T-cell (primary cell): Measurements from ENCODE around the gene LYVE1. TPM values are rescaled to one million over a fixed set of nuclear protein-coding genes. Genes with fewer than 3 reads are reported as not detected.

ENCODE experiments used
- ATAC-seq, 4 experiments: fragments of 200-7000 bp in 3 of 4; fragments of 150-1000 bp in 1 of 4; cut with Tn5 transposase; replicated peaks in 1 of 4; 1 replicate in 3 of 4; 2 replicates in 1 of 4; pipeline ENCODE4 v1.10.0; 2021; ENCODE audit warnings: moderate library complexity in 3 of 4, mild to moderate bottlenecking in 2 of 4, moderate number of reproducible peaks in 1 of 4
- CTCF ChIA-PET, 2 donors: fragments of 300-600 bp; sonication (Branson Sonifier 250); formaldehyde crosslinking; loops; one replicate each; lab custom pipeline; 2022; ENCODE audit warnings: antibody characterized with exemption in 2 of 2; lab: Charles Lee
- POLR2A ChIA-PET, 2 donors: fragments of 300-600 bp; sonication (Branson Sonifier 250); formaldehyde crosslinking; loops; one replicate each; lab custom pipeline; 2022; ENCODE audit warnings: antibody characterized with exemption in 2 of 2; lab: Charles Lee
- DNase-seq, 35 experiments: peaks; one replicate each; pipeline versions ENCODE4 v3.0.0 to v3.0.0-alpha.2; 2013 to 2023
- H3K27ac ChIP-seq: one replicate; pipeline ENCODE4 v1.5.1; 2013; ENCODE audit warnings: low read length
- H3K27me3 ChIP-seq, 2 experiments: replicated peaks in 1 of 2; 1 replicate in 1 of 2; 2 replicates in 1 of 2; pipeline versions ENCODE4 v1.6.1 to v1.7.0; 2013; ENCODE audit warnings: low read length in 1 of 2, mixed read lengths in 1 of 2; ENCODE audit not compliant: control insufficient read depth in 2 of 2, insufficient read depth in 2 of 2; ENCODE audit errors: extremely low read depth in 1 of 2
- H3K36me3 ChIP-seq, 2 donors: 1 replicate in 1 of 2; 2 replicates in 1 of 2; pipeline versions ENCODE4 v1.6.1 to v1.7.0; 2013; ENCODE audit warnings: low read length in 1 of 2; ENCODE audit not compliant: control insufficient read depth in 2 of 2, insufficient read depth in 1 of 2; ENCODE audit errors: extremely low read depth in 1 of 2
- H3K4me1 ChIP-seq, 2 experiments: 1 replicate in 1 of 2; 2 replicates in 1 of 2; pipeline versions ENCODE4 v1.6.1 to v1.7.0; 2013; ENCODE audit warnings: low read length in 2 of 2, mixed read lengths in 1 of 2; ENCODE audit not compliant: insufficient read depth in 2 of 2, control insufficient read depth in 1 of 2; ENCODE audit errors: extremely low read depth in 1 of 2
- H3K4me3 ChIP-seq, 2 donors: 1 replicate in 1 of 2; 2 replicates in 1 of 2; pipeline versions ENCODE4 v1.5.1 to v1.7.0; 2013; ENCODE audit warnings: mild to moderate bottlenecking in 2 of 2, low read length in 1 of 2, moderate library complexity in 1 of 2; ENCODE audit not compliant: control insufficient read depth in 1 of 2; ENCODE audit errors: extremely low read depth in 1 of 2
- H3K9me3 ChIP-seq: 2 replicates; pipeline ENCODE4 v1.7.0; 2013
- H3K27ac Mint-ChIP-seq, 2 donors: one replicate each; pipeline ENCODE4 v1.8.0; 2020 to 2021; ENCODE audit warnings: mild to moderate bottlenecking in 2 of 2, mixed read lengths in 2 of 2
- H3K27me3 Mint-ChIP-seq, 2 donors: one replicate each; pipeline ENCODE4 v1.8.0; 2021 to 2022; ENCODE audit warnings: mixed read lengths in 2 of 2
- H3K36me3 Mint-ChIP-seq: one replicate; pipeline ENCODE4 v1.8.0; 2021; ENCODE audit warnings: mixed read lengths
- H3K4me1 Mint-ChIP-seq, 3 donors: one replicate each; pipeline ENCODE4 v1.8.0; 2020 to 2022; ENCODE audit warnings: mixed read lengths in 3 of 3, mild to moderate bottlenecking in 1 of 3
- H3K4me3 Mint-ChIP-seq, 3 donors: one replicate each; pipeline ENCODE4 v1.8.0; 2020 to 2022; ENCODE audit warnings: mild to moderate bottlenecking in 3 of 3, mixed read lengths in 3 of 3, moderate library complexity in 3 of 3
- H3K9me3 Mint-ChIP-seq, 3 donors: one replicate each; pipeline ENCODE4 v1.8.0; 2020 to 2022; ENCODE audit warnings: mixed read lengths in 3 of 3
- WGBS: methylation state at CpG from one replicate; pipeline ENCODE4 v1.1.5; 2013; ENCODE audit warnings: missing lambda C conversion rate; ENCODE audit not compliant: insufficient coverage; 5-methylcytosine and 5-hydroxymethylcytosine counted together
- total RNA-seq, 35 experiments: library from RNA in 6 of 35; stranded (reverse) in 6 of 35; fragments of 120-200 nt in 1 of 35; gene quantifications; one replicate each; pipeline versions ENCODE4 v1.2.1 to v1.2.4 and lab custom pipeline; 2013 to 2026

LYVE1 gene
- total RNA-seq, 5 donors from 2014 or later (not counting 1 experiment from before 2014, with no cell fraction given): 0.33 to 0.61 (median 0.38) TPM; not detected in 2

GRCh38 chr11:10561043-10561818, 7.2 kb downstream of the LYVE1 start:
- CTCF ChIA-PET: interaction anchor here in 1 of 2 donors (1.2 kb wide), 1 partner anchor 148 kb away, joined by 3 read pairs; no protein-coding TSS in a partner anchor
- ATAC-seq (no peak), DNase-seq (no peak)
- Histone ChIP-seq H3K4me3 (no peak overlapping the region), H3K27ac (no peak overlapping the region), H3K4me1 (no peaks in the 10 kb centered on the region), H3K36me3 (no peaks in the 10 kb centered on the region), H3K27me3 (no peaks in the 10 kb centered on the region), H3K9me3 (no peaks in the 10 kb centered on the region)
- Mint-ChIP-seq H3K36me3 (no peaks in the 10 kb centered on the region), H3K4me1 (peaks cover 0 to 2% (median 0%) of the 10 kb centered on the region in 3 donors), H3K9me3 (no peaks in the 10 kb centered on the region), H3K27ac (no peak overlapping the region), H3K27me3 (peaks cover 12 to 17% of the 10 kb centered on the region in 2 donors), H3K4me3 (no peak overlapping the region)
- WGBS: 70% methylated on average over 1 of the region's 3 CpGs
- POLR2A ChIA-PET: no interaction called here

DNA sequence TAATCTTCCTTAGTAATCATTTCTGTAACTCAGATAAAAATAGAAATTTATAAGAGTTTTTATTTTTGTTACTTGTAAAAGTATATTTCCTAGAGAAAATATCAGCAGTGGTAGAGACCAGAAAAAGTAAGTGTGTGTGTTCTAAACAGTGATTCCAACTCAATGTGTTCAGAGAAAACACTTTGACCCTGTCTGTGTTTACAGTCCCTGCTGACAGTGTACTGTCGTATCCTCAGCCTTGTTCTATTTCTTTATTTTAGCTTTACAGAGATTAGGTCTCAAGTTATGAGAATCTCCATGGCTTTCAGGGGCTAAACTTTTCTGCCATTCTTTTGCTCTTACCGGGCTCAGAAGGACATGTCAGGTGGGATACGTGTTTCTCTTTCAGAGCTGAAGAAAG, 10.2 kb downstream of the LYVE1 start:
- Histone ChIP-seq H3K9me3 (no peaks in the 10 kb centered on the region), H3K4me1 (no peaks in the 10 kb centered on the region), H3K27ac (no peak overlapping the region), H3K4me3 (no peak overlapping the region), H3K36me3 (no peaks in the 10 kb centered on the region), H3K27me3 (peaks cover 0 to 3% of the 10 kb centered on the region in 2 experiments)
- WGBS: 79% methylated on average over 2 of the region's 3 CpGs
- Mint-ChIP-seq H3K27me3 (peaks cover 16 to 18% of the 10 kb centered on the region in 2 donors), H3K4me3 (no peak overlapping the region), H3K4me1 (peaks cover 0 to 2% (median 0%) of the 10 kb centered on the region in 3 donors), H3K36me3 (no peaks in the 10 kb centered on the region), H3K9me3 (no peaks in the 10 kb centered on the region), H3K27ac (no peak overlapping the region)
- DNase-seq (no peak), ATAC-seq (no peak)
- CTCF ChIA-PET: no interaction called here
- POLR2A ChIA-PET: interaction anchor here in 1 of 2 donors (0.7 kb wide), 1 partner anchor 8 kb away, joined by 3 read pairs; no protein-coding TSS in a partner anchor

- H3K27me3 Mint-ChIP-seq: peaks cover 17 to 19% of the 10 kb centered on the region in 2 donors
- ChIA-PET CTCF (interaction anchor here in 1 of 2 donors (0.6 kb wide), 2 partner anchors 44 to 274 kb away, joined by 3 read pairs; no protein-coding TSS in a partner anchor), POLR2A (no interaction called here)
- DNase-seq (no peak), ATAC-seq (no peak)
- Histone ChIP-seq H3K4me3 (no peak overlapping the region), H3K9me3 (no peaks in the 10 kb centered on the region), H3K36me3 (no peaks in the 10 kb centered on the region), H3K4me1 (no peaks in the 10 kb centered on the region), H3K27me3 (peaks cover 0 to 3% of the 10 kb centered on the region in 2 experiments), H3K27ac (no peak overlapping the region)
- H3K4me3 Mint-ChIP-seq: no peak overlapping the region
- H3K9me3 Mint-ChIP-seq: peaks cover 4 to 7% (median 7%) of the 10 kb centered on the region in 3 donors
- H3K4me1 Mint-ChIP-seq: peaks cover 0 to 2% (median 0%) of the 10 kb centered on the region in 3 donors
- no CpG with 5 or more reads among the region's 1 CpG for WGBS
- H3K36me3 Mint-ChIP-seq: no peaks in the 10 kb centered on the region
- no peak overlapping the region for H3K27ac Mint-ChIP-seq
These were observed 11.9 kb downstream of the LYVE1 start for GRCh38 chr11:10556590-10556989.

DNA sequence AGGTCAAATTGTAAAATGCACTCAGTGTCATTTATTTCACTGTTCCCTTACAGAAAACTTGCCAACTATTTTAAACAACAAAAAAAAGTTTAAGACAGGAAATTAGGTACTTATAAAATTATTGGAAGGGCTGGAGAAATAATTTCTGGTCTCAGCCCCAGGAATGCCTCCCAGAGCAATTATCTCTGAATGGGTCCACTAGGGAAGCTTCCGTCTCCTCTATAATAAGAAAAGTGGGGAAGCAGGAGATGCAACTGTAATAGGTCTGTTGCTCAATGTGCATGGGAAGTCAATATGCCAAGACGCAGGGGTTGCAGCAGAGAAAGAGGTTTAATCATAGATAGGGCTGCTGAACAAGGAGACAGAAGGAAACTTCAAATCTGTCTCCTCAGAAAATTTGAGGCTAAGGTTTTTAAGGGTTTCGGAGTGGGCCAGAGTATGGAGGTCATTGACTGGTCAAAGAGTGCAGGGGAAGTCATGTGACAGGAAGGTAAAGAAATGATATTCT, 16.6 kb downstream of the LYVE1 start:
- peaks cover 0 to 2% (median 0%) of the 10 kb centered on the region in 3 donors for H3K4me1 Mint-ChIP-seq
- Histone ChIP-seq H3K27ac (no peak overlapping the region), H3K27me3 (peaks cover 0 to 5% of the 10 kb centered on the region in 2 experiments), H3K36me3 (no peaks in the 10 kb centered on the region), H3K4me1 (no peaks in the 10 kb centered on the region), H3K9me3 (no peaks in the 10 kb centered on the region), H3K4me3 (no peak overlapping the region)
- no peak overlapping the region for H3K27ac Mint-ChIP-seq
- H3K4me3 Mint-ChIP-seq: no peak overlapping the region
- peaks cover 7 to 14% (median 11%) of the 10 kb centered on the region in 3 donors for H3K9me3 Mint-ChIP-seq
- DNase-seq (no peak), ATAC-seq (no peak)
- ChIA-PET POLR2A (no interaction called here), CTCF (no interaction called here)
- no peaks in the 10 kb centered on the region for H3K36me3 Mint-ChIP-seq
- 100% methylated on average over 2 of the region's 3 CpGs for WGBS
- H3K27me3 Mint-ChIP-seq: peaks cover 14 to 19% of the 10 kb centered on the region in 2 donors

GRCh38 chr11:10551290-10551592, 17.2 kb downstream of the LYVE1 start:
- no peaks in the 10 kb centered on the region for H3K9me3 ChIP-seq
- Mint-ChIP-seq H3K27ac (no peak overlapping the region), H3K9me3 (peaks cover 7 to 14% (median 11%) of the 10 kb centered on the region in 3 donors), H3K4me1 (no peaks in the 10 kb centered on the region), H3K27me3 (peaks cover 11 to 15% of the 10 kb centered on the region in 2 donors), H3K36me3 (no peaks in the 10 kb centered on the region), H3K4me3 (no peak overlapping the region)
- no peak overlapping the region for H3K27ac ChIP-seq
- no peaks in the 10 kb centered on the region for H3K4me1 ChIP-seq
- no peaks in the 10 kb centered on the region for H3K36me3 ChIP-seq
- H3K4me3 ChIP-seq: no peak overlapping the region
- no peak for DNase-seq
- no peak for ATAC-seq
- ChIA-PET CTCF (no interaction called here), POLR2A (no interaction called here)
- H3K27me3 ChIP-seq: peaks cover 0 to 5% of the 10 kb centered on the region in 2 experiments
- WGBS: 88% methylated on average over 2 of the region's 4 CpGs

DNA sequence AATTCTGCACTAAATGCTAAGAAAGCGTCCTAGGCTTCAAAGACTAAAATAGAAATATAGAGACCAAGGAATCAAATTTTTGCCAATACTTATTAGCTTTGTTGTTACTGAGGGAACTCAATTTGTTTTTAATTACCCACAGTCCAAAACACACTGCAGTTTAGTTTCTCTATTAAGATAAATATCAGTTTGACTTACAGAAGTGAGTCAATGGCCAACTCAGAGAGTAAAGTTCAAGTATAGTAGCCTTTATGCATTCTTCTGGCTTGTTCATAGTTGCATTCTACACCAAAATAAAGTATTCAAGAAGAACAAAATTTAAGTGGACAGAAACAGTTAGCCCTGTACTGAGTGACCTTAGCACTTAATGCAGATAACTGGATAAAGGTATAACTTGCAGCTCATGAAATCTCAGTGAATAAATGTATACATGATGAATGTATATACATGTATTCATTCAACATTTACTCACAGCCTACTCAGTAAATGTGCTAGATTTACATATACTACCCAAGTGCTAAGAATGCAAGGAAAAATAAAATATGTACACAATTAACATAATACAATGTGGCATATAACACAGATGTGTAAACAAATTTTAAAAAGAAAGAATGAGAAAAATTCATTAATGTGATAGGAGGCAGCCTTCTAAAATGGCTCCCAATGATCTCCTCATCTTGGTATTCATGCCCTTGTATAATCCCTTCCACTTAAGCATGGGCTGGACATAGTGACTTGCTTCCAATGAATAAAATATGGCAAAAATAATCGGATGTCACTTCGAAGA, 17.8 kb downstream of the LYVE1 start:
- H3K4me1 ChIP-seq: no peaks in the 10 kb centered on the region
- no peak for DNase-seq
- H3K27ac ChIP-seq: no peak overlapping the region
- ATAC-seq: no peak
- no peaks in the 10 kb centered on the region for H3K36me3 ChIP-seq
- Mint-ChIP-seq H3K9me3 (peaks cover 7 to 14% (median 11%) of the 10 kb centered on the region in 3 donors), H3K27me3 (peaks cover 11 to 15% of the 10 kb centered on the region in 2 donors), H3K27ac (no peak overlapping the region), H3K4me3 (no peak overlapping the region), H3K36me3 (no peaks in the 10 kb centered on the region), H3K4me1 (no peaks in the 10 kb centered on the region)
- ChIA-PET CTCF (interaction anchor here in 1 of 2 donors (0.6 kb wide), 1 partner anchor 9 kb away, joined by 4 read pairs; the partner anchor contains the start of gene RNF141), POLR2A (interaction anchor here in 1 of 2 donors (0.6 to 0.7 kb wide), 2 partner anchors 8 to 187 kb away, joined by 3 to 8 read pairs; no protein-coding TSS in a partner anchor)
- 80% methylated on average over 2 of the region's 3 CpGs for WGBS
- no peak overlapping the region for H3K4me3 ChIP-seq
- peaks cover 0 to 5% of the 10 kb centered on the region in 2 experiments for H3K27me3 ChIP-seq
- no peaks in the 10 kb centered on the region for H3K9me3 ChIP-seq
